Measurements from ENCODE around the gene VPS33A. TPM values are rescaled to one million over a fixed set of nuclear protein-coding genes. Genes with fewer than 3 reads are reported as not detected.

The VPS33A gene
- polyA plus RNA-seq, 1 donor: 18.3 TPM

GRCh38 chr12:122230798-122231197 is 35.5 kb downstream of the VPS33A start:
- H3K4me3 ChIP-seq (ENCODE audit: low read length): no peak overlapping the region
- whole genome bisulfite sequencing (ENCODE audit: insufficient coverage, low lambda C conversion rate): no CpG with 5 or more reads among the region's 6 CpGs
- H3K27ac ChIP-seq (ENCODE audit: low read length): no peak overlapping the region
- no peaks in the 10 kb centered on the region for H3K9me3 ChIP-seq (ENCODE audit: control insufficient read depth, low read depth, low read length)
- no peak for DNase-seq
- H3K4me1 ChIP-seq (ENCODE audit: control insufficient read depth, insufficient read depth, low read length): peaks cover 5% of the 10 kb centered on the region
- peaks cover 48% of the 10 kb centered on the region for H3K36me3 ChIP-seq (ENCODE audit: control insufficient read depth, insufficient read depth, low read length)
- H3K27me3 ChIP-seq (ENCODE audit: control insufficient read depth, insufficient read depth, low read length): no peaks in the 10 kb centered on the region

GRCh38 chr12:122228092-122228491 is 38.2 kb downstream of the VPS33A start:
- DNase-seq: peak in 1 of 2 donors; percentile 15
- Histone ChIP-seq H3K9me3 (ENCODE audit: control insufficient read depth, low read depth, low read length) (no peaks in the 10 kb centered on the region), H3K36me3 (ENCODE audit: control insufficient read depth, insufficient read depth, low read length) (peaks cover 38% of the 10 kb centered on the region), H3K4me3 (ENCODE audit: low read length) (no peak overlapping the region), H3K27ac (ENCODE audit: low read length) (no peak overlapping the region), H3K4me1 (ENCODE audit: control insufficient read depth, insufficient read depth, low read length) (peaks cover 14% of the 10 kb centered on the region), H3K27me3 (ENCODE audit: control insufficient read depth, insufficient read depth, low read length) (no peaks in the 10 kb centered on the region)
- 96% methylated on average over 3 of the region's 5 CpGs for WGBS (ENCODE audit: insufficient coverage, low lambda C conversion rate)

DNA sequence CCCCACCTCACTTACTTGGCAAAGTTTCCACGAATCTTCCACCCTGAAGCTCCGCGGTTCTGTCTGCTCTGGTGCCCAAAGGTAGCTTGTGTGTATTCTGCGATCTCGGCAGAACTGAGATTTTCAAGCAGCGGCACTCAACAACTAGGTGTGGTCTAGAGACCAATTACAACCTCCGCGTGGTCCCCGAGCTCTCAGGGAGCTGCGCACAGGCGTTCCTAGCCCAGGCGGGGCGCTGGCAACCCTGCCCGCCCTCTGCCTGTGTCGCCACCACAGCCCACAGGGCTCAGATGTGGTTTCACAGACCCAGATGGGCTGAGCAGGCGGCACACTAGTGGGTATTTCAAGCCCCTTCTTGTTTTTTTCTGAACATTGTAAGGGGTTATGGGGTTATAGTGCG is 39.0 kb downstream of the VPS33A start:
- no peaks in the 10 kb centered on the region for H3K9me3 ChIP-seq (ENCODE audit: control insufficient read depth, low read depth, low read length)
- H3K4me3 ChIP-seq (ENCODE audit: low read length): no peak overlapping the region
- peaks cover 14% of the 10 kb centered on the region for H3K4me1 ChIP-seq (ENCODE audit: control insufficient read depth, insufficient read depth, low read length)
- H3K27ac ChIP-seq (ENCODE audit: low read length): no peak overlapping the region
- H3K27me3 ChIP-seq (ENCODE audit: control insufficient read depth, insufficient read depth, low read length): no peaks in the 10 kb centered on the region
- no peak for DNase-seq
- no CpG with 5 or more reads among the region's 17 CpGs for WGBS (ENCODE audit: insufficient coverage, low lambda C conversion rate)
- H3K36me3 ChIP-seq (ENCODE audit: control insufficient read depth, insufficient read depth, low read length): peaks cover 40% of the 10 kb centered on the region

DNA sequence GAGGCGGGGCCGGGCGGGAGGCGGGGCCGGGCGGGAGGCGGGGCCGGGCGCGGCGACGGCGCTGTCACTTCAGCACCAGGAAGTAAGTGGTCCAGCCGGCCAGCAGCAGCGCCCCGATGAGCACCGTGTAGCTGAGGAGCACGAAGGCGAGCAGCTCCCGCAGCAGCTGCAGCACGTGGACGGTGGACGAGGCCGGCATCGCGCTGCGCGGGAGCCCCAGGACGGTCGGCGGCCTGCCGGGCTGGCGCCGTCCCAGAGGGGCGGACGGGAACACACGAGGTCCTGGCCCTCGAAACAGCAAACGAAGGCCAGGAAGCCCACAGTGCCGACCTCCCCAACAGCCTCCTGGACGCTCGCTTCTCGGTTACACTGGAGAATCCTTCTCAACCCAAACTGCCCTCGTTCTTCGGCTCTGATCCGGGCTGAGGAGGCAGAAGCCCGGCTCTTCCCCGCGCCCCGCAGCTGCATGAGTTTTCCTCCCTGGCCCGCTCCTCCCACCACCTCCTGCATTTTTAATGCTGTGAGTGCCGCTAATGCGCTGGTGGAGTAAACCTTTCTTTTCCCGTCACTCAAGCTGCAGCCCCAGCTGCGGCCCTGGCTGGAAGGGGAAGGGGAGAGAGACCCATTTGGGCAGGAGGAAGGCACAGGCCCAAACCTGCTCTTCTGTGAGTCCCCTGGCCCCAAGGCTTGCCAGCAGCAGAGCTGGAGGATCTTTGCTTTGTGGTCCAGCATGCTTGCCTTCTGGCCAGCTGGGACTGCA is 39.7 kb downstream of the VPS33A start:
- H3K36me3 ChIP-seq (ENCODE audit: control insufficient read depth, insufficient read depth, low read length): peaks cover 42% of the 10 kb centered on the region
- peak overlapping the region; percentile 20 for H3K4me3 ChIP-seq (ENCODE audit: low read length)
- no CpG with 5 or more reads among the region's 55 CpGs for WGBS (ENCODE audit: insufficient coverage, low lambda C conversion rate)
- no peaks in the 10 kb centered on the region for H3K9me3 ChIP-seq (ENCODE audit: control insufficient read depth, low read depth, low read length)
- no peak for DNase-seq
- H3K4me1 ChIP-seq (ENCODE audit: control insufficient read depth, insufficient read depth, low read length): peaks cover 14% of the 10 kb centered on the region
- H3K27ac ChIP-seq (ENCODE audit: low read length): no peak overlapping the region
- H3K27me3 ChIP-seq (ENCODE audit: control insufficient read depth, insufficient read depth, low read length): no peaks in the 10 kb centered on the region

GRCh38 chr12:122225683-122226365 is 40.5 kb downstream of the VPS33A start, which contains the start of gene DIABLO:
Gene DIABLO, minus strand, starts transcription at chr12:122226052. Its CDS starts 38 bp downstream, at chr12:122226014.
- Histone ChIP-seq H3K9me3 (ENCODE audit: control insufficient read depth, low read depth, low read length) (no peaks in the 10 kb centered on the region), H3K36me3 (ENCODE audit: control insufficient read depth, insufficient read depth, low read length) (peaks cover 44% of the 10 kb centered on the region), H3K4me1 (ENCODE audit: control insufficient read depth, insufficient read depth, low read length) (peaks cover 14% of the 10 kb centered on the region), H3K27me3 (ENCODE audit: control insufficient read depth, insufficient read depth, low read length) (no peaks in the 10 kb centered on the region), H3K27ac (ENCODE audit: low read length) (peak within 1 kb of the TSS; percentile 97), H3K4me3 (ENCODE audit: low read length) (peak within 1 kb of the TSS; percentile 94)
- peak; percentile 100 for DNase-seq
- no CpG with 5 or more reads among the region's 74 CpGs for WGBS (ENCODE audit: insufficient coverage, low lambda C conversion rate)

DNA sequence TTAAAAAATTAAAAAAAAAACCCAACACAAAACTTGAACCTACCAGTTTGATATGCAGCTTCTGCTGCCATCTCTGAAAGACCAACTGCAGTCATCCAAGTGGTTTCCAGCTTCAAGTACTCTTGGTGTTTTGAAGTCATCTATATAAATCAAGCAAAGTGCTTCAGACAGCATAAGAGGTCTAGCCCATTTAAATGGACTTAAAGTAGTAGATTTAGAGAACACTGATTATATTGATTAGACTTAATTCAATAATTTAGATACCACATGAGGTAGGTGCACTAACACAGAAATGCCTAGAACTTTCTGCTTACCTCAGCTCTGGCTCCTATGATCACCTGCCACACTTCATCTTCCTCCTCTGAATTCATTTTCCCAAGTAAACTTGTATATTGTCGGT is 49.8 kb downstream of the VPS33A start:
- H3K36me3 ChIP-seq (ENCODE audit: control insufficient read depth, insufficient read depth, low read length): peaks cover 79% of the 10 kb centered on the region
- H3K4me3 ChIP-seq (ENCODE audit: low read length): no peak overlapping the region
- no peaks in the 10 kb centered on the region for H3K9me3 ChIP-seq (ENCODE audit: control insufficient read depth, low read depth, low read length)
- H3K27ac ChIP-seq (ENCODE audit: low read length): no peak overlapping the region
- H3K27me3 ChIP-seq (ENCODE audit: control insufficient read depth, insufficient read depth, low read length): no peaks in the 10 kb centered on the region
- no peak for DNase-seq
- no peaks in the 10 kb centered on the region for H3K4me1 ChIP-seq (ENCODE audit: control insufficient read depth, insufficient read depth, low read length)
- 86% methylated on average over 1 of the region's 1 CpG for WGBS (ENCODE audit: insufficient coverage, low lambda C conversion rate)

DNA sequence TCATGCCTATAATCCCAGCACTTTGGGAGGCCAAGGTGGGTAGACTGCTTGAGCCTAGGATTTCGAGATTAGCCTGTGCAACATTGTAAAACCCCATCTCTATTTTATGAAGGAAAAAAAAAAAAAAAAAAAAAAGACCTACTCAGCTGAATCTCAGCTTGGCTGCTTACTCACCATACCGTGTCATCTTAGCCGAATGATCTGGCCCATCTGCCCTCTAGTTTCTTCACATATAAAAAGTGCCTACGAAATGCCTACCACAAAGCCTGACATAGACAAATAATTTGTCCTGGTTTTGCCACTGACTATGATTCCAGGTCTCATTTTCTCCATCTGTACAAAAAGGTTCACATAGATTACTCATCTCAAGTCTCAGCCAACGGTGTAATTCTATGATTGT is 50.5 kb downstream of the VPS33A start:
- no peaks in the 10 kb centered on the region for H3K4me1 ChIP-seq (ENCODE audit: control insufficient read depth, insufficient read depth, low read length)
- H3K27ac ChIP-seq (ENCODE audit: low read length): no peak overlapping the region
- H3K27me3 ChIP-seq (ENCODE audit: control insufficient read depth, insufficient read depth, low read length): no peaks in the 10 kb centered on the region
- DNase-seq: no peak
- H3K4me3 ChIP-seq (ENCODE audit: low read length): no peak overlapping the region
- 86% methylated on average over 1 of the region's 5 CpGs for WGBS (ENCODE audit: insufficient coverage, low lambda C conversion rate)
- H3K9me3 ChIP-seq (ENCODE audit: control insufficient read depth, low read depth, low read length): no peaks in the 10 kb centered on the region
- H3K36me3 ChIP-seq (ENCODE audit: control insufficient read depth, insufficient read depth, low read length): peaks cover 79% of the 10 kb centered on the region

- Histone ChIP-seq H3K36me3 (ENCODE audit: control insufficient read depth, insufficient read depth, low read length) (peaks cover 55% of the 10 kb centered on the region), H3K4me3 (ENCODE audit: low read length) (no peak overlapping the region), H3K27ac (ENCODE audit: low read length) (no peak overlapping the region), H3K9me3 (ENCODE audit: control insufficient read depth, low read depth, low read length) (no peaks in the 10 kb centered on the region), H3K27me3 (ENCODE audit: control insufficient read depth, insufficient read depth, low read length) (peaks cover 22% of the 10 kb centered on the region), H3K4me1 (ENCODE audit: control insufficient read depth, insufficient read depth, low read length) (peaks cover under 1% of the 10 kb centered on the region)
- WGBS (ENCODE audit: insufficient coverage, low lambda C conversion rate): 100% methylated on average over 1 of the region's 18 CpGs
- DNase-seq: no peak
Measured at GRCh38 chr12:122208073-122208820, 58.0 kb downstream of the VPS33A start.

- H3K27ac ChIP-seq (ENCODE audit: low read length): no peak overlapping the region
- no peak for DNase-seq
- H3K4me1 ChIP-seq (ENCODE audit: control insufficient read depth, insufficient read depth, low read length): peaks cover 7% of the 10 kb centered on the region
- no peak overlapping the region for H3K4me3 ChIP-seq (ENCODE audit: low read length)
- H3K36me3 ChIP-seq (ENCODE audit: control insufficient read depth, insufficient read depth, low read length): peaks cover 47% of the 10 kb centered on the region
- H3K9me3 ChIP-seq (ENCODE audit: control insufficient read depth, low read depth, low read length): no peaks in the 10 kb centered on the region
- H3K27me3 ChIP-seq (ENCODE audit: control insufficient read depth, insufficient read depth, low read length): peaks cover 30% of the 10 kb centered on the region
- 100% methylated on average over 1 of the region's 8 CpGs for WGBS (ENCODE audit: insufficient coverage, low lambda C conversion rate)
Measured at GRCh38 chr12:122207391-122207790, 58.9 kb downstream of the VPS33A start.

GRCh38 chr12:122206976-122207375 is 59.3 kb downstream of the VPS33A start:
- H3K4me3 ChIP-seq (ENCODE audit: low read length): no peak overlapping the region
- no peak for DNase-seq
- H3K27me3 ChIP-seq (ENCODE audit: control insufficient read depth, insufficient read depth, low read length): peaks cover 30% of the 10 kb centered on the region
- peaks cover 7% of the 10 kb centered on the region for H3K4me1 ChIP-seq (ENCODE audit: control insufficient read depth, insufficient read depth, low read length)
- no CpG with 5 or more reads among the region's 8 CpGs for WGBS (ENCODE audit: insufficient coverage, low lambda C conversion rate)
- no peaks in the 10 kb centered on the region for H3K9me3 ChIP-seq (ENCODE audit: control insufficient read depth, low read depth, low read length)
- peaks cover 46% of the 10 kb centered on the region for H3K36me3 ChIP-seq (ENCODE audit: control insufficient read depth, insufficient read depth, low read length)
- H3K27ac ChIP-seq (ENCODE audit: low read length): no peak overlapping the region
